ENCODE data around the gene GALR3. TPM values are rescaled to one million over a fixed set of nuclear protein-coding genes. Genes with fewer than 3 reads are reported as not detected.

The GALR3 gene
- total RNA-seq, 1 experiment from 2014 or later = not detected

GRCh38 chr22:37804881-37805809, 18.0 kb upstream of the GALR3 start:
- ChIA-PET CTCF (interaction anchor here (0.9 kb wide), 1 partner anchor 37 kb away, joined by 4 read pairs; no protein-coding TSS in a partner anchor), POLR2A (interaction anchor here (0.6 to 0.7 kb wide), 4 partner anchors 72 to 1653 kb away, joined by 3 to 6 read pairs (median 4); no protein-coding TSS in a partner anchor)
- no peaks in the 10 kb centered on the region for H3K9me3 ChIP-seq (ENCODE audit: control insufficient read depth, insufficient read depth, low read depth, low read length)
- no peaks in the 10 kb centered on the region for H3K27me3 ChIP-seq (ENCODE audit: control insufficient read depth, insufficient read depth, low read length)
- intact Hi-C loops (cut with micrococcal nuclease; ENCODE audit: unreplicated experiment) (no loop called here), in situ Hi-C loops (cut with HindIII; ENCODE audit: low pct_unique_long_range_greater_than_20kb, low sequenced_read_pairs) (no loop called here)
- H3K27ac ChIP-seq (ENCODE audit: low read length) = peak overlapping the region; percentile 82
- H3K4me1 ChIP-seq (ENCODE audit: control insufficient read depth, insufficient read depth, low read length) = peaks cover 11% of the 10 kb centered on the region
- ATAC-seq = peak; percentile 68
- H3K4me3 ChIP-seq (ENCODE audit: low read depth in 2 of 2, low read length in 2 of 2) = peak overlapping the region; percentile 65 to 75
- H3K36me3 ChIP-seq (ENCODE audit: control insufficient read depth, insufficient read depth, low read length) = no peaks in the 10 kb centered on the region; the same call in 1 of the 2 replicates
- TF ChIP-seq POLR2AphosphoS5 (IDR thresholded peaks at IDR 0.05; ENCODE audit: low read depth, low read length) (peak; percentile 90), TCF7L2 (IDR thresholded peaks at IDR 0.05; ENCODE audit: low read depth, low read length) (no peak), SIN3A (IDR thresholded peaks at IDR 0.05; ENCODE audit: borderline replicate concordance, insufficient read depth, low read depth, low read length) (peak; percentile 85; the same call in 1 of the 2 replicates)
- BruUV-seq (replicated peaks) = no TSS peak
- DNase-seq (ENCODE audit: low read depth, low spot score) = no peak

GRCh38 chr22:37805810-37806277, 17.3 kb upstream of the GALR3 start:
- peak overlapping the region; percentile 82 for H3K27ac ChIP-seq (ENCODE audit: low read length)
- no peaks in the 10 kb centered on the region for H3K9me3 ChIP-seq (ENCODE audit: control insufficient read depth, insufficient read depth, low read depth, low read length)
- intact Hi-C loops (cut with micrococcal nuclease; ENCODE audit: unreplicated experiment) = no loop called here
- BruUV-seq (replicated peaks) = no TSS peak
- DNase-seq (ENCODE audit: low read depth, low spot score) (no peak), ATAC-seq (no peak)
- H3K27me3 ChIP-seq (ENCODE audit: control insufficient read depth, insufficient read depth, low read length) = no peaks in the 10 kb centered on the region
- in situ Hi-C loops (cut with HindIII; ENCODE audit: low pct_unique_long_range_greater_than_20kb, low sequenced_read_pairs) = no loop called here
- CTCF ChIA-PET = no interaction called here
- TF ChIP-seq TCF7L2 (IDR thresholded peaks at IDR 0.05; ENCODE audit: low read depth, low read length) = no peak
- TF ChIP-seq SIN3A (IDR thresholded peaks at IDR 0.05; ENCODE audit: borderline replicate concordance, insufficient read depth, low read depth, low read length) = no peak
- TF ChIP-seq, protein P1, sequence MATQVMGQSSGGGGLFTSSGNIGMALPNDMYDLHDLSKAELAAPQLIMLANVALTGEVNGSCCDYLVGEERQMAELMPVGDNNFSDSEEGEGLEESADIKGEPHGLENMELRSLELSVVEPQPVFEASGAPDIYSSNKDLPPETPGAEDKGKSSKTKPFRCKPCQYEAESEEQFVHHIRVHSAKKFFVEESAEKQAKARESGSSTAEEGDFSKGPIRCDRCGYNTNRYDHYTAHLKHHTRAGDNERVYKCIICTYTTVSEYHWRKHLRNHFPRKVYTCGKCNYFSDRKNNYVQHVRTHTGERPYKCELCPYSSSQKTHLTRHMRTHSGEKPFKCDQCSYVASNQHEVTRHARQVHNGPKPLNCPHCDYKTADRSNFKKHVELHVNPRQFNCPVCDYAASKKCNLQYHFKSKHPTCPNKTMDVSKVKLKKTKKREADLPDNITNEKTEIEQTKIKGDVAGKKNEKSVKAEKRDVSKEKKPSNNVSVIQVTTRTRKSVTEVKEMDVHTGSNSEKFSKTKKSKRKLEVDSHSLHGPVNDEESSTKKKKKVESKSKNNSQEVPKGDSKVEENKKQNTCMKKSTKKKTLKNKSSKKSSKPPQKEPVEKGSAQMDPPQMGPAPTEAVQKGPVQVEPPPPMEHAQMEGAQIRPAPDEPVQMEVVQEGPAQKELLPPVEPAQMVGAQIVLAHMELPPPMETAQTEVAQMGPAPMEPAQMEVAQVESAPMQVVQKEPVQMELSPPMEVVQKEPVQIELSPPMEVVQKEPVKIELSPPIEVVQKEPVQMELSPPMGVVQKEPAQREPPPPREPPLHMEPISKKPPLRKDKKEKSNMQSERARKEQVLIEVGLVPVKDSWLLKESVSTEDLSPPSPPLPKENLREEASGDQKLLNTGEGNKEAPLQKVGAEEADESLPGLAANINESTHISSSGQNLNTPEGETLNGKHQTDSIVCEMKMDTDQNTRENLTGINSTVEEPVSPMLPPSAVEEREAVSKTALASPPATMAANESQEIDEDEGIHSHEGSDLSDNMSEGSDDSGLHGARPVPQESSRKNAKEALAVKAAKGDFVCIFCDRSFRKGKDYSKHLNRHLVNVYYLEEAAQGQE (IDR thresholded peaks at IDR 0.05; ENCODE audit: insufficient read depth in 1 of 2, low read depth in 2 of 2, low read length in 1 of 2) = no peak
- TF ChIP-seq, protein P2, sequence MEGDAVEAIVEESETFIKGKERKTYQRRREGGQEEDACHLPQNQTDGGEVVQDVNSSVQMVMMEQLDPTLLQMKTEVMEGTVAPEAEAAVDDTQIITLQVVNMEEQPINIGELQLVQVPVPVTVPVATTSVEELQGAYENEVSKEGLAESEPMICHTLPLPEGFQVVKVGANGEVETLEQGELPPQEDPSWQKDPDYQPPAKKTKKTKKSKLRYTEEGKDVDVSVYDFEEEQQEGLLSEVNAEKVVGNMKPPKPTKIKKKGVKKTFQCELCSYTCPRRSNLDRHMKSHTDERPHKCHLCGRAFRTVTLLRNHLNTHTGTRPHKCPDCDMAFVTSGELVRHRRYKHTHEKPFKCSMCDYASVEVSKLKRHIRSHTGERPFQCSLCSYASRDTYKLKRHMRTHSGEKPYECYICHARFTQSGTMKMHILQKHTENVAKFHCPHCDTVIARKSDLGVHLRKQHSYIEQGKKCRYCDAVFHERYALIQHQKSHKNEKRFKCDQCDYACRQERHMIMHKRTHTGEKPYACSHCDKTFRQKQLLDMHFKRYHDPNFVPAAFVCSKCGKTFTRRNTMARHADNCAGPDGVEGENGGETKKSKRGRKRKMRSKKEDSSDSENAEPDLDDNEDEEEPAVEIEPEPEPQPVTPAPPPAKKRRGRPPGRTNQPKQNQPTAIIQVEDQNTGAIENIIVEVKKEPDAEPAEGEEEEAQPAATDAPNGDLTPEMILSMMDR (IDR thresholded peaks at IDR 0.05) = no peak
- no peak for TF ChIP-seq POLR2AphosphoS5 (IDR thresholded peaks at IDR 0.05; ENCODE audit: low read depth, low read length)
- H3K36me3 ChIP-seq (ENCODE audit: control insufficient read depth, insufficient read depth, low read length) = no peaks in the 10 kb centered on the region; the same call in 1 of the 2 replicates
- H3K4me3 ChIP-seq (ENCODE audit: low read depth in 2 of 2, low read length in 2 of 2) = peak overlapping the region; percentile 65 to 73
- POLR2A ChIA-PET = interaction anchor here (0.6 kb wide), 1 partner anchor 256 kb away, joined by 6 read pairs; no protein-coding TSS in a partner anchor
- peaks cover 11% of the 10 kb centered on the region for H3K4me1 ChIP-seq (ENCODE audit: control insufficient read depth, insufficient read depth, low read length)

Data from Panc1 (cell line).